Measurements from ENCODE around the gene NCKIPSD. TPM values are rescaled to one million over a fixed set of nuclear protein-coding genes. Genes with fewer than 3 reads are reported as not detected.

NCKIPSD gene
- total RNA-seq, 2 donors from 2014 or later, result 51.7 to 97.7 TPM

DNA sequence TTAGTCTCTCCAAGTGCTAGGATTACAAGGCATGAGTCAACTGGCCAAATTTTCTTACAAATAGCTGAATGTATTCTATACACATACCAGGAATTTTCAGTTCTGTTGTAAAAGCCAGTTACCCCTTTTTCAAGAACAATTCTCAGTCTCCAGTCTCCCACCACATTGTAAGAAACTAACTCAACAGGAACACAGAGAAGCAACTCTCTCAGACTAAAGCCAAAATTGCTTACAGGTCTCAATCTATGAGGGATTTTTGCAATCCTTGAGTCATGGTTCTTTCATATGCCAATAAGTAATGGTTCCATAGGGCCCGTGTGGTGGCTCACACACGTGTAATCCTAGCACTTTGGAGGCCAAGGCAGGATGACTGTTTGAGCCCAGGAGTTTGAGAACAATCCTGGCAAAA is 22.8 kb upstream of the NCKIPSD start:
- Histone ChIP-seq H3K4me1 (peaks cover 0 to 43% of the 10 kb centered on the region in 2 donors), H3K4me3 (no peak overlapping the region), H3K9me3 (no peaks in the 10 kb centered on the region), H3K27ac (peak overlapping the region in 1 of 2 donors; percentile 56), H3K27me3 (no peaks in the 10 kb centered on the region), H3K36me3 (peaks cover 19% of the 10 kb centered on the region)
- no peak for DNase-seq (ENCODE audit: low spot score)
- TF ChIP-seq, protein P1, sequence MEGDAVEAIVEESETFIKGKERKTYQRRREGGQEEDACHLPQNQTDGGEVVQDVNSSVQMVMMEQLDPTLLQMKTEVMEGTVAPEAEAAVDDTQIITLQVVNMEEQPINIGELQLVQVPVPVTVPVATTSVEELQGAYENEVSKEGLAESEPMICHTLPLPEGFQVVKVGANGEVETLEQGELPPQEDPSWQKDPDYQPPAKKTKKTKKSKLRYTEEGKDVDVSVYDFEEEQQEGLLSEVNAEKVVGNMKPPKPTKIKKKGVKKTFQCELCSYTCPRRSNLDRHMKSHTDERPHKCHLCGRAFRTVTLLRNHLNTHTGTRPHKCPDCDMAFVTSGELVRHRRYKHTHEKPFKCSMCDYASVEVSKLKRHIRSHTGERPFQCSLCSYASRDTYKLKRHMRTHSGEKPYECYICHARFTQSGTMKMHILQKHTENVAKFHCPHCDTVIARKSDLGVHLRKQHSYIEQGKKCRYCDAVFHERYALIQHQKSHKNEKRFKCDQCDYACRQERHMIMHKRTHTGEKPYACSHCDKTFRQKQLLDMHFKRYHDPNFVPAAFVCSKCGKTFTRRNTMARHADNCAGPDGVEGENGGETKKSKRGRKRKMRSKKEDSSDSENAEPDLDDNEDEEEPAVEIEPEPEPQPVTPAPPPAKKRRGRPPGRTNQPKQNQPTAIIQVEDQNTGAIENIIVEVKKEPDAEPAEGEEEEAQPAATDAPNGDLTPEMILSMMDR (IDR thresholded peaks at IDR 0.05), result no peak

DNA sequence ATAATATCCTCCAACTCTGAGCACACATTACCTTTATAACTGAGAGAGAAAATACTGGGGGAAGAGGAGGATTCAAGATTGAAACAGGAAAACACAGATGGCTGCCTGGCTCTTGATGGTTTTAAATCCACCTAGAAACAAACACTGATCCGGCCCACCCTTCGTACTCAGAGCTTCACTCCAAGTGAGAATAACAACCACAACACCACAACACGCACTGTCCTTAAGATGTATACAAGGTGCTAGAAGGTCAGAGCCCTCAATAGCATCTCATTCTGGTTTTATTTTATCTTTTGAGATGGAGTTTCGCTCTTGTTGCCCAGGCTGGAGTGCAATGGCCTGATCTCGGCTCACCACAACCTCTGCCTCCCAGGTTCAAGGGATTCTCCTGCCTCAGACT is 21.4 kb upstream of the NCKIPSD start:
- no peak for DNase-seq (ENCODE audit: low spot score)
- Histone ChIP-seq H3K27ac (no peak overlapping the region), H3K9me3 (no peaks in the 10 kb centered on the region), H3K4me3 (no peak overlapping the region), H3K27me3 (no peaks in the 10 kb centered on the region), H3K36me3 (peaks cover 15% of the 10 kb centered on the region), H3K4me1 (peaks cover 0 to 44% of the 10 kb centered on the region in 2 donors)
- TF ChIP-seq, protein P1 (IDR thresholded peaks at IDR 0.05), result no peak

DNA sequence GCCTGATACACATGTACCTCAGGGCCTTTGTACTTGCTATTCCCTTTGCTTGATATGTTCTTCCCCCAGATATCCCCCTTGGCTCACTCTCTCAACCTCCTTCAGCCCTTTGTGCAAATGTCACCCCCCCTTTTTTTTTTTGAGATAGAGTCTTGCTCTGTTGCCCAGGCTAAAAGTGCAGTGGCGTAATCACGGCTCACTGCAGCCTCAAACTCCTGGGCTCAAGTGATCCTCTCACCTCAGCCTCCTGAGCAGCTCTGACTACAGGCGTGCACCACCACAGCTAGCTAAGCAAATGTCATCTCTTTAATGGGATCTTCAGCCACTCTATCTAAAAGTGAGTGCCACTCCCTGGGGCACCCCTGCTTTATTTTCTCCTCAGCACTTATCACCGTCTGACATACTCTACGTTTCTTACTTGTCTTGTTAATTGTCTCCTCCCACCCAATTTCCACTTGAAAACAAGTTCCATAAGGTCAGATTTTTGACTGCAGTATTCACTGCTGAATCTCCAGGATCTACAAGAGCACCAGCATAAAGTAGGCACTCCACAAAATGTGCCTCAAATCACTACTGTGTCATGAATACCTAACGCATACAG is 16.7 kb upstream of the NCKIPSD start:
- no peak overlapping the region for H3K4me3 ChIP-seq
- no peaks in the 10 kb centered on the region for H3K27me3 ChIP-seq
- DNase-seq (ENCODE audit: low spot score), result no peak
- H3K36me3 ChIP-seq, result peaks cover 8% of the 10 kb centered on the region
- TF ChIP-seq, protein P1 (IDR thresholded peaks at IDR 0.05), result no peak
- H3K27ac ChIP-seq, result no peak overlapping the region
- H3K4me1 ChIP-seq, result peaks cover 0 to 27% of the 10 kb centered on the region in 2 donors
- no peaks in the 10 kb centered on the region for H3K9me3 ChIP-seq

DNA sequence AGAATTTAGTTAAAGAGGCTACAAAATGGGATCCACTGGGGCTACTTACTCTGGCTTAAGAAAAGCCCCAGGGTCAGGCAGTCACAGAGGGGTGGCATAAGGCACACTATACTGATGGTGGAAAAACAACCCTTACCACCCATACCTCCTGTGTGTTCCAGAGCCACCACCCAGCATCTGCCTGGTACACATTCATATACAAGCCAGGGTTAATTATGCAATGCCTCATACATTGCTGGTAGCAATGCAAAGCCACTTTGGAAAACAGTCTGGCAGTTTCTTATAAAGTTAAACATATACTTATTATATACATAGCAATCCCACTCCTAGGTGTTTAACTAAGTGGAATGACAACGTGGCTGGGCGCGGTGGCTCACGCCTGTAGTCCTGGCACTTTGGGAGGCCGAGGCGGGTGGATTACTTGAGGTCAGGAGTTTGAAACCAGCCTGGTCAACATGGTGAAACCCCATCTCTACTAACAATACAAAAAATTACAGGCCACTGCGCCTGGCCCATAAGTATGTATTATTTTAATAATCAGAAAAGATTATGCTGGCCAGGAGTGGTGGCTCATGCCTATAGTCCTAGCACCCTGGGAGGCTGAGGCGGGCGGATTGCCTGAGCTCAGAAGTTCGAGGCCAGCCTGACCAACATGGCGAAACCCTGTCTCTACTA is 15.2 kb upstream of the NCKIPSD start:
- no peaks in the 10 kb centered on the region for H3K27me3 ChIP-seq
- H3K36me3 ChIP-seq, result peaks cover 8% of the 10 kb centered on the region
- H3K9me3 ChIP-seq, result no peaks in the 10 kb centered on the region
- DNase-seq (ENCODE audit: low spot score), result no peak
- H3K4me3 ChIP-seq, result no peak overlapping the region
- no peak overlapping the region for H3K27ac ChIP-seq
- peaks cover 0 to 33% of the 10 kb centered on the region in 2 donors for H3K4me1 ChIP-seq
- TF ChIP-seq, protein P1 (IDR thresholded peaks at IDR 0.05), result no peak

DNA sequence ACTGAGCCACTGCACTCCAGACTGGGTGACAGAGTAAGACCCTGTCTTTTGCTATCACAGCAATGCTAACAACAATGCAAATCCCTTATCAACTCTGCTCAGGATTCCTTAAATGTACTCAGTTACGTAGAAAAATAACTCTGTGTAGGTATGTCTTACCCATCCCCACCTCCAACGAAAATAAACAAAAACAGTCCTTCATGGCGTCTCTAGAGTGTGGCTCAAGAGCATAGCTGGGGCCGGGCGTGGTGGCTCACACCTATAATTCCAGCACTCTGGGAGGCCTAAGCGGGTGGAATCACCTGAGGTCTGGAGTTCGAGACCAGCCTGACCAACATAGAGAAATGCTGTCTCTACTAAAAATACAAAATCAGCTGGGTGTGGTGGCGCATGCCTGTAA is 13.2 kb upstream of the NCKIPSD start:
- peaks cover 19% of the 10 kb centered on the region for H3K36me3 ChIP-seq
- H3K27me3 ChIP-seq, result no peaks in the 10 kb centered on the region
- no peak for DNase-seq (ENCODE audit: low spot score)
- peaks cover 0 to 50% of the 10 kb centered on the region in 2 donors for H3K4me1 ChIP-seq
- TF ChIP-seq, protein P1 (IDR thresholded peaks at IDR 0.05), result no peak
- no peaks in the 10 kb centered on the region for H3K9me3 ChIP-seq
- H3K4me3 ChIP-seq, result no peak overlapping the region
- no peak overlapping the region for H3K27ac ChIP-seq

Data from right atrium auricular region (tissue), 2 donors.